Neural progenitor cell (in vitro differentiated cells): Measurements from ENCODE around the gene PLA2G4F. TPM values are rescaled to one million over a fixed set of nuclear protein-coding genes. Genes with fewer than 3 reads are reported as not detected.

Source experiments
- DNase-seq: peaks from one replicate; pipeline ENCODE4 v3.0.0-alpha.2; 2016; ENCODE audit warnings: low spot score
- H2AFZ ChIP-seq: fragments of 200-600 bp; sonication (generic); replicated peaks from 2 replicates; pipeline ENCODE4 v1.6.1; 2016; ENCODE audit warnings: antibody characterized with exemption
- H3F3A ChIP-seq: fragments of 200-600 bp; sonication (generic); 2 replicates; pipeline ENCODE4 v1.6.1; 2016; ENCODE audit warnings: antibody characterized with exemption, low read depth
- H3K27ac ChIP-seq: fragments of 200-600 bp; sonication (generic); 2 replicates; pipeline ENCODE4 v1.5.1; 2016; ENCODE audit warnings: mild to moderate bottlenecking
- H3K27me3 ChIP-seq: fragments of 200-600 bp; sonication (generic); 2 replicates; pipeline ENCODE4 v1.6.1; 2016; ENCODE audit warnings: mild to moderate bottlenecking, moderate library complexity
- H3K36me3 ChIP-seq: fragments of 200-600 bp; sonication (generic); 2 replicates; pipeline ENCODE4 v1.5.1; 2016
- H3K4me1 ChIP-seq: fragments of 200-600 bp; sonication (generic); 2 replicates; pipeline ENCODE4 v1.6.1; 2016; ENCODE audit warnings: mixed run types
- H3K4me2 ChIP-seq: fragments of 200-600 bp; sonication (generic); 2 replicates; pipeline ENCODE4 v1.6.1; 2016
- H3K4me3 ChIP-seq: fragments of 200-600 bp; sonication (generic); 2 replicates; pipeline ENCODE4 v1.5.1; 2016
- H3K79me2 ChIP-seq: fragments of 200-600 bp; sonication (generic); 2 replicates; pipeline ENCODE4 v1.6.1; 2016; ENCODE audit warnings: low read depth
- H3K9ac ChIP-seq: fragments of 200-600 bp; sonication (generic); 2 replicates; pipeline ENCODE4 v1.6.1; 2016
- H3K9me3 ChIP-seq: fragments of 200-600 bp; sonication (generic); 2 replicates; pipeline ENCODE4 v1.5.1; 2016; ENCODE audit warnings: low read depth
- H4K20me1 ChIP-seq: fragments of 200-600 bp; sonication (generic); 2 replicates; pipeline ENCODE4 v1.6.1; 2016; ENCODE audit warnings: low read depth
- H3K27ac Mint-ChIP-seq: 3 replicates; pipeline ENCODE4 v1.8.0; 2021; ENCODE audit warnings: mixed read lengths
- H3K27me3 Mint-ChIP-seq: 2 replicates; pipeline ENCODE4 v1.8.0; 2022; ENCODE audit warnings: low read depth, mild to moderate bottlenecking, inconsistent platforms, moderate library complexity, mixed read lengths; ENCODE audit not compliant: insufficient read depth
- H3K36me3 Mint-ChIP-seq: 3 replicates; pipeline ENCODE4 v1.8.0; 2021; ENCODE audit warnings: mixed read lengths
- H3K4me1 Mint-ChIP-seq: 3 replicates; pipeline ENCODE4 v1.8.0; 2021; ENCODE audit warnings: mixed read lengths
- H3K4me3 Mint-ChIP-seq: 3 replicates; pipeline ENCODE4 v1.8.0; 2021; ENCODE audit warnings: mild to moderate bottlenecking, moderate library complexity, mixed read lengths
- H3K9me3 Mint-ChIP-seq: 3 replicates; pipeline ENCODE4 v1.8.0; 2020; ENCODE audit warnings: mixed read lengths
- EZH2 ChIP-seq: fragments of 200-600 bp; sonication (generic); IDR thresholded peaks from 2 replicates; pipeline ENCODE4 v1.6.1; 2017; ENCODE audit warnings: antibody characterized with exemption, mild to moderate bottlenecking, moderate library complexity
- EZH2phosphoT487 ChIP-seq: fragments of 200-600 bp; sonication (generic); IDR thresholded peaks from 2 replicates; pipeline ENCODE4 v1.6.1; 2017; ENCODE audit warnings: antibody characterized with exemption
- total RNA-seq: library from RNA; depleted of rRNA; stranded (reverse); fragments of >200 nt; gene quantifications from 2 replicates; pipeline ENCODE4 v1.2.3, GENCODE V29; 2015; ENCODE audit warnings: low replicate concordance
- TF ChIP-seq, protein P1 (sequence below): fragments of 200-600 bp; sonication (generic); IDR thresholded peaks from 2 replicates; pipeline ENCODE4 v1.5.1; 2017; ENCODE audit warnings: antibody characterized with exemption, mild to moderate bottlenecking

PLA2G4F gene
- total RNA-seq, 1 donor from 2014 or later: not detected

DNA sequence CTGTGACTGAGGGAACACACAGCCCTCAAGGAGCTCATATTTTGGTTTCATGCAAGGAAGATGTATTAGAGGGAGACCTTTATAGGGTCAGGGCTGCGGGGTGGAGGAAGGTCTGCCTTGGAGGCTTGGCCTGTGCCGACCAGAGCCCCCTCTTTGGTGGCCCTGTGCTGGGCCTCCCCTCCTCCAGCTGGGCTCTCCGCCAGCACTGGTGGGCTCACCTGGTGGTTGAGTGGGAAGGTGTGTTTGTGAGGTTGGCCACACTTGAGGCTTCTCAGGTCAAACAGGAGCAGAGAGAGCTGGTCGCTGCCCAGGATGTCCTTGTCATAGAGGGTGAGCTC is 2.6 kb downstream of the PLA2G4F start:
- H3F3A ChIP-seq: no peaks in the 10 kb centered on the region
- no peaks in the 10 kb centered on the region for H3K36me3 ChIP-seq
- no peaks in the 10 kb centered on the region for H3K9me3 Mint-ChIP-seq
- H3K36me3 Mint-ChIP-seq: peaks cover 4% of the 10 kb centered on the region
- TF ChIP-seq EZH2 (no peak), EZH2phosphoT487 (no peak)
- TF ChIP-seq, protein P1, sequence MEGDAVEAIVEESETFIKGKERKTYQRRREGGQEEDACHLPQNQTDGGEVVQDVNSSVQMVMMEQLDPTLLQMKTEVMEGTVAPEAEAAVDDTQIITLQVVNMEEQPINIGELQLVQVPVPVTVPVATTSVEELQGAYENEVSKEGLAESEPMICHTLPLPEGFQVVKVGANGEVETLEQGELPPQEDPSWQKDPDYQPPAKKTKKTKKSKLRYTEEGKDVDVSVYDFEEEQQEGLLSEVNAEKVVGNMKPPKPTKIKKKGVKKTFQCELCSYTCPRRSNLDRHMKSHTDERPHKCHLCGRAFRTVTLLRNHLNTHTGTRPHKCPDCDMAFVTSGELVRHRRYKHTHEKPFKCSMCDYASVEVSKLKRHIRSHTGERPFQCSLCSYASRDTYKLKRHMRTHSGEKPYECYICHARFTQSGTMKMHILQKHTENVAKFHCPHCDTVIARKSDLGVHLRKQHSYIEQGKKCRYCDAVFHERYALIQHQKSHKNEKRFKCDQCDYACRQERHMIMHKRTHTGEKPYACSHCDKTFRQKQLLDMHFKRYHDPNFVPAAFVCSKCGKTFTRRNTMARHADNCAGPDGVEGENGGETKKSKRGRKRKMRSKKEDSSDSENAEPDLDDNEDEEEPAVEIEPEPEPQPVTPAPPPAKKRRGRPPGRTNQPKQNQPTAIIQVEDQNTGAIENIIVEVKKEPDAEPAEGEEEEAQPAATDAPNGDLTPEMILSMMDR: no peak
- H3K4me2 ChIP-seq: no peak overlapping the region
- no peak overlapping the region for H3K27ac ChIP-seq
- H3K4me1 Mint-ChIP-seq: no peaks in the 10 kb centered on the region
- H3K79me2 ChIP-seq: no peaks in the 10 kb centered on the region
- no peak overlapping the region for H3K9ac ChIP-seq
- peaks cover 7% of the 10 kb centered on the region for H3K27me3 Mint-ChIP-seq
- no peak overlapping the region for H3K4me3 Mint-ChIP-seq
- no peak for DNase-seq
- no peaks in the 10 kb centered on the region for H4K20me1 ChIP-seq
- no peak overlapping the region for H3K4me3 ChIP-seq
- H2AFZ ChIP-seq: no peak overlapping the region
- H3K4me1 ChIP-seq: no peaks in the 10 kb centered on the region
- H3K9me3 ChIP-seq: no peaks in the 10 kb centered on the region
- no peak overlapping the region for H3K27ac Mint-ChIP-seq
- no peaks in the 10 kb centered on the region for H3K27me3 ChIP-seq

DNA sequence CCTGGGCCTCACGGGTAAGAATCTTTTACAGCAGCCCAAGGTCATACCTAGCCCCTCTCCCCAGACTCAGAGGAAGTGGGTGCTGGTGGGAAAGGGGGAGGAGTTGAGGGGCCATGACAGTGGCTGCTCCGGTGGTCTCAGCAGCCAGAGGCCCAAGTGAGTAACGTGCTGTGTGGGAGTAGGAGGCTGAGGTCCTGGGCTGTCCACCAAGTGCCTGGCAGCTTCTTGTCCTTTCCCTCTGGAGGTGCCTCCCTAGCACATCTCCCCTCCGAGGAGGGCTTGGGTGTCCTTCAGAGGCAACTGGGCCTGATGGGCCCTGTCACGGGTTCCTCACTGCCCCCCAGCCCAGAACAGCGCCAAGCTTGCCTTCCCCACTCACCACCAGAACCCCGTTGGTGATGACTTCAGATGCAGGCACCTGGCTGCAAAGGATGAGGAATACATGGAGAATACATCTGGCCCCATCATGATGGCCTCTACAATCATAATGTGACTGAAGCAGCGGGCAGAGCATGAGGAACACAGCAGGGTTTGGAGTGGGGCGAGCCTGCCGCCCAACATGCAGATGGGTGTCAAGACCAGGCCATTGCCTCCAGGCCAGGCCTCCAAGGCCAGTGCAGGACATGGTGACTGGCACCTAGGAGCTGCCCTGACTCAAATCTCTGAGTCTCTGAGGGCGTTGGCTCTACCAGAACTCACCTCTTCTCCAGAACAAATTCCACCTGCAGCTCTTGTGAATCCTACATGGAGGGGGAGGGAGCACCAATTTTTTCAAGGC is 3.3 kb downstream of the PLA2G4F start:
- H3K27me3 ChIP-seq: no peaks in the 10 kb centered on the region
- no peaks in the 10 kb centered on the region for H3K36me3 ChIP-seq
- no peak for DNase-seq
- no peaks in the 10 kb centered on the region for H3F3A ChIP-seq
- Mint-ChIP-seq H3K27me3 (peaks cover 13% of the 10 kb centered on the region), H3K4me1 (peaks cover 6% of the 10 kb centered on the region), H3K36me3 (no peaks in the 10 kb centered on the region), H3K9me3 (no peaks in the 10 kb centered on the region), H3K27ac (no peak overlapping the region), H3K4me3 (no peak overlapping the region)
- H3K4me2 ChIP-seq: no peak overlapping the region
- TF ChIP-seq EZH2phosphoT487 (no peak), EZH2 (no peak)
- TF ChIP-seq, protein P1: no peak
- no peak overlapping the region for H2AFZ ChIP-seq
- H3K4me3 ChIP-seq: no peak overlapping the region
- no peaks in the 10 kb centered on the region for H4K20me1 ChIP-seq
- H3K9me3 ChIP-seq: no peaks in the 10 kb centered on the region
- no peaks in the 10 kb centered on the region for H3K79me2 ChIP-seq
- no peak overlapping the region for H3K27ac ChIP-seq
- H3K4me1 ChIP-seq: no peaks in the 10 kb centered on the region
- no peak overlapping the region for H3K9ac ChIP-seq

DNA sequence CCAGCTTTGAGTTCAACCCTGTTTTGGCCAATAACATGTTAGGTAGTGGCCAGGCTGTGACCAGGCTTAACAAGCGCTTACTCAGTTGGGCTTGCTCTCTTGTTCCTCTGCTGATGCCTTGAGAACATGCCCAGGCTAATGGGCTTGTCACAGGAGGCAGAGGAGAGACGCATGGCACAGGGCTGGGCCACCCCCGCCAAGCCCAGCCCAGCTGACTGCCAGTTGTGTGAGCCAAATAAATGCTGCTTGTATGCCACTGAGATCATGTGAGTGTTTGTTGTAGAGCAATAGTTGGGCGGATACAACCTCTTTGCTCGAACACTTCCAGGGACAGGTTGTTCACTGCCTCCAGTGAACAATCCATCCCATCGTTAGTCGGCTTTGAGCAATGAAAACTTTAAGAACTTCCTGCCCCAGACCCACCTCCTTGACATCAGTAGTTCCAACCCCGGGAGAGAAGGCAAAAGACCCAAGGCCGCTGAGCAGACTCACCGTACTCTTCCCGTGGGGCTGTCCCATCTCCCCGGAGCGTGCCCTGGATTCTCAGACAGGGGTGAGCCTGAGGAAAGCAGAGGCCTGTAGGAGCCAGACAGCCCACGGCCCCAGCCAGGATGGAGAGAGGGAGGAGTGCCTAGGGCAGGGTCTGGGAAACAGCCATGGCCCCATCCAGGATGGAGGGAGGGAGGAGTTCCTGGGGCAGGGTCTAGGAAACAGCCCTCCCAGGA is 4.1 kb downstream of the PLA2G4F start:
- H2AFZ ChIP-seq: no peak overlapping the region
- TF ChIP-seq EZH2: no peak
- TF ChIP-seq EZH2phosphoT487: no peak
- TF ChIP-seq, protein P1: no peak
- H3K9ac ChIP-seq: no peak overlapping the region
- Mint-ChIP-seq H3K27me3 (peaks cover 13% of the 10 kb centered on the region), H3K4me3 (no peak overlapping the region), H3K27ac (peak overlapping the region; percentile 4), H3K4me1 (peaks cover 6% of the 10 kb centered on the region), H3K9me3 (no peaks in the 10 kb centered on the region), H3K36me3 (no peaks in the 10 kb centered on the region)
- H3K79me2 ChIP-seq: no peaks in the 10 kb centered on the region
- H3K4me1 ChIP-seq: no peaks in the 10 kb centered on the region
- no peaks in the 10 kb centered on the region for H4K20me1 ChIP-seq
- no peak for DNase-seq
- no peaks in the 10 kb centered on the region for H3K36me3 ChIP-seq
- H3K4me3 ChIP-seq: no peak overlapping the region
- no peak overlapping the region for H3K4me2 ChIP-seq
- no peak overlapping the region for H3K27ac ChIP-seq
- no peaks in the 10 kb centered on the region for H3K27me3 ChIP-seq
- no peaks in the 10 kb centered on the region for H3F3A ChIP-seq
- H3K9me3 ChIP-seq: no peaks in the 10 kb centered on the region
